HepG2 (cell line): Measurements from ENCODE around the gene STX10. TPM values are rescaled to one million over a fixed set of nuclear protein-coding genes. Genes with fewer than 3 reads are reported as not detected.

Experiments
- BORCS8-MEF2B ChIP-seq: sonication (generic); formaldehyde crosslinking; IDR thresholded peaks from 2 replicates; pipeline ENCODE4 v1.8.0; 2022; ENCODE audit warnings: mild to moderate bottlenecking, missing genetic modification reagents
- FOSL1 ChIP-seq: sonication (generic); formaldehyde crosslinking; IDR thresholded peaks from 2 replicates; pipeline ENCODE4 v1.9.0; 2021; ENCODE audit warnings: missing genetic modification reagents, borderline replicate concordance
- FOXO1 ChIP-seq: sonication (generic); formaldehyde crosslinking; IDR thresholded peaks from 2 replicates; pipeline ENCODE4 v1.4.0; 2020; ENCODE audit warnings: missing genetic modification reagents
- SMAD3 ChIP-seq: sonication (generic); formaldehyde crosslinking; IDR thresholded peaks from 2 replicates; pipeline ENCODE4 v1.4.0; 2020; ENCODE audit warnings: missing genetic modification reagents
- SMAD9 ChIP-seq: sonication (generic); formaldehyde crosslinking; IDR thresholded peaks from 2 replicates; pipeline ENCODE4 v1.5.1; 2020; ENCODE audit warnings: mild to moderate bottlenecking, missing genetic modification reagents
- ZFP82 ChIP-seq: sonication (generic); formaldehyde crosslinking; IDR thresholded peaks from 2 replicates; pipeline ENCODE4 v1.5.1; 2020; ENCODE audit warnings: mild to moderate bottlenecking, missing genetic modification reagents, borderline replicate concordance
- ZNF101 ChIP-seq: sonication (generic); formaldehyde crosslinking; IDR thresholded peaks from 2 replicates; pipeline ENCODE4 v1.4.0; 2020; ENCODE audit warnings: mild to moderate bottlenecking, low read depth, missing genetic modification reagents, borderline replicate concordance
- ZNF256 ChIP-seq: sonication (generic); formaldehyde crosslinking; conservative IDR thresholded peaks from 2 replicates; pipeline ENCODE4 v1.4.0; 2020; ENCODE audit warnings: missing genetic modification reagents
- ZNF30 ChIP-seq: sonication (generic); formaldehyde crosslinking; IDR thresholded peaks from 2 replicates; pipeline ENCODE4 v1.5.0; 2020; ENCODE audit warnings: mild to moderate bottlenecking, missing genetic modification reagents
- ZNF816 ChIP-seq: sonication (generic); formaldehyde crosslinking; IDR thresholded peaks from 2 replicates; pipeline ENCODE4 v1.8.0; 2022; ENCODE audit warnings: missing genetic modification reagents, mild to moderate bottlenecking, borderline replicate concordance
- polyA plus RNA-seq, 8 experiments: library from polyadenylated mRNA; depleted of rRNA in 3 of 8; stranded (reverse) in 7 of 8; unstranded in 1 of 8; fragments of >200 nt; fragmentation: Illumina TruSeq in 4 of 8; extraction: Trizol in 4 of 8; gene quantifications; 2 replicates each; pipeline versions ENCODE4 v1.2.1 to v1.2.3, GENCODE V29; 2011 to 2016; ENCODE audit warnings: low read depth in 4 of 8, missing spikeins in 1 of 8, mixed read lengths in 1 of 8; ENCODE audit not compliant: insufficient read depth in 1 of 8
- total RNA-seq, 5 experiments: library from RNA; depleted of rRNA; stranded (reverse); fragments of >200 nt; fragmentation: Illumina TruSeq; extraction: Trizol; gene quantifications; 2 replicates each; pipeline ENCODE4 v1.2.3, GENCODE V29; 2016; ENCODE audit warnings: low read depth in 1 of 5
- TF ChIP-seq, protein P1 (sequence below): sonication (generic); formaldehyde crosslinking; IDR thresholded peaks from 2 replicates; pipeline ENCODE4 v1.4.0; 2020; ENCODE audit warnings: missing genetic modification reagents
- TF ChIP-seq, protein P2 (sequence below): IDR thresholded peaks from 2 replicates; pipeline ENCODE4 v1.6.1; 2016; ENCODE audit warnings: missing compliant biosample characterization, missing genetic modification reagents, borderline replicate concordance
- TF ChIP-seq, protein P3 (sequence below): sonication (generic); formaldehyde crosslinking; IDR thresholded peaks from 2 replicates; pipeline ENCODE4 v1.4.0; 2020; ENCODE audit warnings: missing genetic modification reagents, borderline replicate concordance
- TF ChIP-seq, protein P4 (sequence below): sonication (generic); formaldehyde crosslinking; IDR thresholded peaks from 2 replicates; pipeline ENCODE4 v1.8.0; 2022; ENCODE audit warnings: missing genetic modification reagents, mild to moderate bottlenecking, moderate library complexity, borderline replicate concordance
- TF ChIP-seq, protein P5 (sequence below): IDR thresholded peaks from 2 replicates; pipeline ENCODE4 v1.4.0; 2020; ENCODE audit warnings: mild to moderate bottlenecking, missing genetic modification reagents

STX10 gene
- total and polyA plus RNA-seq, 2 of the 13 experiments (the other 11 are each of a cell fraction or from before 2014, with no cell fraction given): 47.9 to 66.4 TPM

DNA sequence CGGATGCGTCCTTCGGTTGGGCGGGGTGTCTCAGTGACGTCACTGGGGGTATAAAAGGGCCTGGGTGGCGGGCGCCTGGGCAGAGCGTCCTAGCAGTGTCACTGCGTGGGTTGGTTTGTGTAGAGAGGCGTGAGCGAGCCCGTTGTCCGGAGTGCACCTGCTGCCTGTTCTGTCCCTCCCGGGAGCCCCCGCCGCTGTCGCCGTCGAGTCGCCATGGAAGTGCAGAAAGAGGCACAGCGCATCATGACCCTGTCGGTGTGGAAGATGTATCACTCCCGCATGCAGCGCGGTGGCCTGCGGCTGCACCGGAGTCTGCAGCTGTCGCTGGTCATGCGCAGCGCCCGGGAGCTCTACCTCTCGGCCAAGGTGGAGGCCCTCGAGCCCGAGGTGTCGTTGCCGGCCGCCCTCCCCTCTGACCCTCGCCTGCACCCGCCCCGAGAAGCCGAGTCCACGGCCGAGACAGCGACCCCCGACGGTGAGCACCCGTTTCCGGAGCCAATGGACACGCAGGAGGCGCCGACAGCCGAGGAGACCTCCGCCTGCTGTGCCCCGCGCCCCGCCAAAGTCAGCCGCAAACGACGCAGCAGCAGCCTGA is 2.9 kb upstream of the STX10 start (continued):
- TF ChIP-seq, protein P1, sequence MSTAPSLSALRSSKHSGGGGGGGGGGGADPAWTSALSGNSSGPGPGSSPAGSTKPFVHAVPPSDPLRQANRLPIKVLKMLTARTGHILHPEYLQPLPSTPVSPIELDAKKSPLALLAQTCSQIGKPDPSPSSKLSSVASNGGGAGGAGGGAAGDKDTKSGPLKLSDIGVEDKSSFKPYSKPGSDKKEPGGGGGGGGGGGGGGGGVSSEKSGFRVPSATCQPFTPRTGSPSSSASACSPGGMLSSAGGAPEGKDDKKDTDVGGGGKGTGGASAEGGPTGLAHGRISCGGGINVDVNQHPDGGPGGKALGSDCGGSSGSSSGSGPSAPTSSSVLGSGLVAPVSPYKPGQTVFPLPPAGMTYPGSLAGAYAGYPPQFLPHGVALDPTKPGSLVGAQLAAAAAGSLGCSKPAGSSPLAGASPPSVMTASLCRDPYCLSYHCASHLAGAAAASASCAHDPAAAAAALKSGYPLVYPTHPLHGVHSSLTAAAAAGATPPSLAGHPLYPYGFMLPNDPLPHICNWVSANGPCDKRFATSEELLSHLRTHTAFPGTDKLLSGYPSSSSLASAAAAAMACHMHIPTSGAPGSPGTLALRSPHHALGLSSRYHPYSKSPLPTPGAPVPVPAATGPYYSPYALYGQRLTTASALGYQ: no peak
- TF ChIP-seq, protein P2, sequence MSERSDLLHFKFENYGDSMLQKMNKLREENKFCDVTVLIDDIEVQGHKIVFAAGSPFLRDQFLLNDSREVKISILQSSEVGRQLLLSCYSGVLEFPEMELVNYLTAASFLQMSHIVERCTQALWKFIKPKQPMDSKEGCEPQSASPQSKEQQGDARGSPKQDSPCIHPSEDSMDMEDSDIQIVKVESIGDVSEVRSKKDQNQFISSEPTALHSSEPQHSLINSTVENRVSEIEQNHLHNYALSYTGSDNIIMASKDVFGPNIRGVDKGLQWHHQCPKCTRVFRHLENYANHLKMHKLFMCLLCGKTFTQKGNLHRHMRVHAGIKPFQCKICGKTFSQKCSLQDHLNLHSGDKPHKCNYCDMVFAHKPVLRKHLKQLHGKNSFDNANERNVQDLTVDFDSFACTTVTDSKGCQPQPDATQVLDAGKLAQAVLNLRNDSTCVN (CRISPR knock-in tag): no peak; the same call in 1 of the 2 replicates
- peak; percentile 53; the same call in 1 of the 2 replicates for TF ChIP-seq ZNF816 (CRISPR knock-in tag)
- no peak for TF ChIP-seq SMAD3 (CRISPR knock-in tag)
- TF ChIP-seq, protein P3, sequence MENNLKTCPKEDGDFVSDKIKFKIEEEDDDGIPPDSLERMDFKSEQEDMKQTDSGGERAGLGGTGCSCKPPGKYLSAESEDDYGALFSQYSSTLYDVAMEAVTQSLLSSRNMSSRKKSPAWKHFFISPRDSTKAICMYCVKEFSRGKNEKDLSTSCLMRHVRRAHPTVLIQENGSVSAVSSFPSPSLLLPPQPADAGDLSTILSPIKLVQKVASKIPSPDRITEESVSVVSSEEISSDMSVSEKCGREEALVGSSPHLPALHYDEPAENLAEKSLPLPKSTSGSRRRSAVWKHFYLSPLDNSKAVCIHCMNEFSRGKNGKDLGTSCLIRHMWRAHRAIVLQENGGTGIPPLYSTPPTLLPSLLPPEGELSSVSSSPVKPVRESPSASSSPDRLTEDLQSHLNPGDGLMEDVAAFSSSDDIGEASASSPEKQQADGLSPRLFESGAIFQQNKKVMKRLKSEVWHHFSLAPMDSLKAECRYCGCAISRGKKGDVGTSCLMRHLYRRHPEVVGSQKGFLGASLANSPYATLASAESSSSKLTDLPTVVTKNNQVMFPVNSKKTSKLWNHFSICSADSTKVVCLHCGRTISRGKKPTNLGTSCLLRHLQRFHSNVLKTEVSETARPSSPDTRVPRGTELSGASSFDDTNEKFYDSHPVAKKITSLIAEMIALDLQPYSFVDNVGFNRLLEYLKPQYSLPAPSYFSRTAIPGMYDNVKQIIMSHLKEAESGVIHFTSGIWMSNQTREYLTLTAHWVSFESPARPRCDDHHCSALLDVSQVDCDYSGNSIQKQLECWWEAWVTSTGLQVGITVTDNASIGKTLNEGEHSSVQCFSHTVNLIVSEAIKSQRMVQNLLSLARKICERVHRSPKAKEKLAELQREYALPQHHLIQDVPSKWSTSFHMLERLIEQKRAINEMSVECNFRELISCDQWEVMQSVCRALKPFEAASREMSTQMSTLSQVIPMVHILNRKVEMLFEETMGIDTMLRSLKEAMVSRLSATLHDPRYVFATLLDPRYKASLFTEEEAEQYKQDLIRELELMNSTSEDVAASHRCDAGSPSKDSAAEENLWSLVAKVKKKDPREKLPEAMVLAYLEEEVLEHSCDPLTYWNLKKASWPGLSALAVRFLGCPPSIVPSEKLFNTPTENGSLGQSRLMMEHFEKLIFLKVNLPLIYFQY (CRISPR knock-in tag): no peak
- TF ChIP-seq FOXO1 (CRISPR knock-in tag): 0 out of 2 replicates have a peak, but pooled peaks have one; percentile 26
- TF ChIP-seq SMAD9: no peak
- no peak for TF ChIP-seq ZNF30 (CRISPR knock-in tag)
- 0 out of 2 replicates have a peak, but pooled peaks have one; percentile 39 for TF ChIP-seq ZNF256 (CRISPR knock-in tag)
- no peak for TF ChIP-seq ZFP82
- TF ChIP-seq, protein P4, sequence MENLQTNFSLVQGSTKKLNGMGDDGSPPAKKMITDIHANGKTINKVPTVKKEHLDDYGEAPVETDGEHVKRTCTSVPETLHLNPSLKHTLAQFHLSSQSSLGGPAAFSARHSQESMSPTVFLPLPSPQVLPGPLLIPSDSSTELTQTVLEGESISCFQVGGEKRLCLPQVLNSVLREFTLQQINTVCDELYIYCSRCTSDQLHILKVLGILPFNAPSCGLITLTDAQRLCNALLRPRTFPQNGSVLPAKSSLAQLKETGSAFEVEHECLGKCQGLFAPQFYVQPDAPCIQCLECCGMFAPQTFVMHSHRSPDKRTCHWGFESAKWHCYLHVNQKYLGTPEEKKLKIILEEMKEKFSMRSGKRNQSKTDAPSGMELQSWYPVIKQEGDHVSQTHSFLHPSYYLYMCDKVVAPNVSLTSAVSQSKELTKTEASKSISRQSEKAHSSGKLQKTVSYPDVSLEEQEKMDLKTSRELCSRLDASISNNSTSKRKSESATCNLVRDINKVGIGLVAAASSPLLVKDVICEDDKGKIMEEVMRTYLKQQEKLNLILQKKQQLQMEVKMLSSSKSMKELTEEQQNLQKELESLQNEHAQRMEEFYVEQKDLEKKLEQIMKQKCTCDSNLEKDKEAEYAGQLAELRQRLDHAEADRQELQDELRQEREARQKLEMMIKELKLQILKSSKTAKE: no peak
- TF ChIP-seq FOSL1: no peak
- TF ChIP-seq, protein P5, sequence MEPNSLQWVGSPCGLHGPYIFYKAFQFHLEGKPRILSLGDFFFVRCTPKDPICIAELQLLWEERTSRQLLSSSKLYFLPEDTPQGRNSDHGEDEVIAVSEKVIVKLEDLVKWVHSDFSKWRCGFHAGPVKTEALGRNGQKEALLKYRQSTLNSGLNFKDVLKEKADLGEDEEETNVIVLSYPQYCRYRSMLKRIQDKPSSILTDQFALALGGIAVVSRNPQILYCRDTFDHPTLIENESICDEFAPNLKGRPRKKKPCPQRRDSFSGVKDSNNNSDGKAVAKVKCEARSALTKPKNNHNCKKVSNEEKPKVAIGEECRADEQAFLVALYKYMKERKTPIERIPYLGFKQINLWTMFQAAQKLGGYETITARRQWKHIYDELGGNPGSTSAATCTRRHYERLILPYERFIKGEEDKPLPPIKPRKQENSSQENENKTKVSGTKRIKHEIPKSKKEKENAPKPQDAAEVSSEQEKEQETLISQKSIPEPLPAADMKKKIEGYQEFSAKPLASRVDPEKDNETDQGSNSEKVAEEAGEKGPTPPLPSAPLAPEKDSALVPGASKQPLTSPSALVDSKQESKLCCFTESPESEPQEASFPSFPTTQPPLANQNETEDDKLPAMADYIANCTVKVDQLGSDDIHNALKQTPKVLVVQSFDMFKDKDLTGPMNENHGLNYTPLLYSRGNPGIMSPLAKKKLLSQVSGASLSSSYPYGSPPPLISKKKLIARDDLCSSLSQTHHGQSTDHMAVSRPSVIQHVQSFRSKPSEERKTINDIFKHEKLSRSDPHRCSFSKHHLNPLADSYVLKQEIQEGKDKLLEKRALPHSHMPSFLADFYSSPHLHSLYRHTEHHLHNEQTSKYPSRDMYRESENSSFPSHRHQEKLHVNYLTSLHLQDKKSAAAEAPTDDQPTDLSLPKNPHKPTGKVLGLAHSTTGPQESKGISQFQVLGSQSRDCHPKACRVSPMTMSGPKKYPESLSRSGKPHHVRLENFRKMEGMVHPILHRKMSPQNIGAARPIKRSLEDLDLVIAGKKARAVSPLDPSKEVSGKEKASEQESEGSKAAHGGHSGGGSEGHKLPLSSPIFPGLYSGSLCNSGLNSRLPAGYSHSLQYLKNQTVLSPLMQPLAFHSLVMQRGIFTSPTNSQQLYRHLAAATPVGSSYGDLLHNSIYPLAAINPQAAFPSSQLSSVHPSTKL (CRISPR knock-in tag): no peak; the same call in 1 of the 2 replicates
- peak; percentile 40; the same call in 1 of the 2 replicates for TF ChIP-seq BORCS8-MEF2B (CRISPR knock-in tag)
- no peak for TF ChIP-seq ZNF101
